ENCODE data around the gene PNMA3.
"Not testable (repeated sequence)": the region's sequence is repeated elsewhere in the genome, so short reads cannot be mapped to it uniquely, and the experiment has no call there.

PNMA3 gene

GRCh38 chrX:153055871-153056749 lies at the start of gene PNMA3:
Gene PNMA3, plus strand, starts transcription at chrX:153056470. Its CDS starts 586 bp downstream, at chrX:153057056.
- no peak for DNase-seq

- not testable (repeated sequence) for DNase-seq
These were observed 39.1 kb upstream of the PNMA3 start for GRCh38 chrX:153017174-153017573.

- no peak for DNase-seq
These were observed 37.1 kb upstream of the PNMA3 start for GRCh38 chrX:153019166-153019565.

GRCh38 chrX:153026501-153026900 lies 29.8 kb upstream of the PNMA3 start:
- DNase-seq = not testable (repeated sequence)

GRCh38 chrX:153028487-153028886 lies 27.8 kb upstream of the PNMA3 start:
- not testable (repeated sequence) for DNase-seq

GRCh38 chrX:153029162-153029561 lies 27.1 kb upstream of the PNMA3 start:
- no peak for DNase-seq

GRCh38 chrX:153029875-153030274 lies 26.4 kb upstream of the PNMA3 start:
- DNase-seq = no peak

GRCh38 chrX:153030801-153031200 lies 25.5 kb upstream of the PNMA3 start:
- no peak for DNase-seq

- DNase-seq = peak; percentile 74
These were observed 23.7 kb upstream of the PNMA3 start for GRCh38 chrX:153032397-153033118.

- DNase-seq = no peak
These were observed 7.2 kb upstream of the PNMA3 start for GRCh38 chrX:153049093-153049492.

- no peak for DNase-seq
These were observed 3.7 kb upstream of the PNMA3 start for GRCh38 chrX:153052534-153052933.

- DNase-seq = no peak
These were observed 1.0 kb downstream of the PNMA3 start for GRCh38 chrX:153057281-153057680.

- no peak for DNase-seq
These were observed 3.2 kb downstream of the PNMA3 start for GRCh38 chrX:153059191-153060094.

- no peak for DNase-seq
These were observed 3.8 kb downstream of the PNMA3 start for GRCh38 chrX:153060095-153060445.

- DNase-seq = peak; percentile 6
These were observed 5.5 kb downstream of the PNMA3 start for GRCh38 chrX:153061732-153062131.

GRCh38 chrX:153063315-153063714 lies 7.0 kb downstream of the PNMA3 start:
- no peak for DNase-seq

GRCh38 chrX:153064061-153064460 lies 7.8 kb downstream of the PNMA3 start:
- no peak for DNase-seq

- DNase-seq = no peak
These were observed 9.1 kb downstream of the PNMA3 start for GRCh38 chrX:153065389-153065788.

- not testable (repeated sequence) for DNase-seq
These were observed 10.1 kb downstream of the PNMA3 start for GRCh38 chrX:153066402-153066801.

- DNase-seq = not testable (repeated sequence)
These were observed 15.8 kb downstream of the PNMA3 start, which contains the start of gene PNMA6A for GRCh38 chrX:153071909-153072583. Gene PNMA6A, plus strand, starts transcription at chrX:153072454. Its CDS starts 609 bp downstream, at chrX:153073063.

- not testable (repeated sequence) for DNase-seq
These were observed 17.1 kb downstream of the PNMA3 start for GRCh38 chrX:153073331-153073730.

- DNase-seq = no peak
These were observed 18.1 kb downstream of the PNMA3 start for GRCh38 chrX:153074262-153074899.
